HEK293 (cell line): Measurements from ENCODE around the gene SIGLECL1.

ENCODE experiments used
- CTCF ChIA-PET: fragments of 350-600 bp; formaldehyde crosslinking; extraction: SDS; loops from one replicate; lab custom pipeline; 2021; ENCODE audit warnings: antibody characterized with exemption; lab: Yijun Ruan, JAX
- POLR2A ChIA-PET: fragments of 300-600 bp; formaldehyde crosslinking; extraction: SDS; loops from one replicate; lab custom pipeline; 2020; ENCODE audit warnings: antibody characterized with exemption, inconsistent platforms; lab: Yijun Ruan, JAX
- H3K27ac ChIP-seq: fragments of 200-500 bp; sonication (Bioruptor generic); 2 replicates; pipeline ENCODE4 v1.5.1; 2014; ENCODE audit warnings: low read depth, low read length, control low read depth, inconsistent platforms; ENCODE audit errors: extremely low read depth
- H3K36me3 ChIP-seq, 2 experiments: fragments of 200-500 bp in 1 of 2; sonication (Bioruptor generic) in 1 of 2; 1 replicate in 1 of 2; 2 replicates in 1 of 2; pipeline ENCODE4 v1.5.1; 2014 to 2017; ENCODE audit warnings: inconsistent platforms in 2 of 2, low read length in 2 of 2; ENCODE audit not compliant: control insufficient read depth in 2 of 2, insufficient read depth in 1 of 2
- H3K4me1 ChIP-seq: fragments of 200-500 bp; sonication (Bioruptor generic); 2 replicates; pipeline ENCODE4 v1.5.1; 2014; ENCODE audit warnings: mild to moderate bottlenecking, low read length, inconsistent platforms; ENCODE audit not compliant: control insufficient read depth, insufficient read depth
- H3K4me3 ChIP-seq: 2 replicates; pipeline ENCODE4 v1.5.1; 2011; ENCODE audit warnings: low read depth, mild to moderate bottlenecking, control low read depth, low read length, moderate library complexity
- H3K9me3 ChIP-seq: fragments of 200-500 bp; sonication (Bioruptor generic); 2 replicates; pipeline ENCODE4 v1.5.1; 2014; ENCODE audit warnings: low read depth, low read length, inconsistent platforms; ENCODE audit not compliant: control insufficient read depth, insufficient read depth
- GLI2 ChIP-seq: fragments of 450-650 bp; formaldehyde crosslinking; IDR thresholded peaks from 2 replicates; pipeline ENCODE4; 2017; ENCODE audit warnings: missing biosample characterization, missing genetic modification characterization, low read depth, borderline replicate concordance
- KLF8 ChIP-seq: fragments of 450-650 bp; formaldehyde crosslinking; IDR thresholded peaks from 2 replicates; pipeline ENCODE4 v1.5.1; 2016; ENCODE audit warnings: missing biosample characterization, missing genetic modification characterization
- OSR2 ChIP-seq: fragments of 450-650 bp; formaldehyde crosslinking; IDR thresholded peaks from 2 replicates; pipeline ENCODE4 v1.5.1; 2016; ENCODE audit warnings: missing biosample characterization, missing genetic modification characterization
- REPIN1 ChIP-seq: fragments of 450-650 bp; formaldehyde crosslinking; IDR thresholded peaks from 2 replicates; pipeline ENCODE4 v1.5.1; 2017; ENCODE audit warnings: missing biosample characterization, missing genetic modification characterization, low read depth
- SALL2 ChIP-seq: fragments of 450-650 bp; formaldehyde crosslinking; IDR thresholded peaks from 2 replicates; pipeline ENCODE4 v1.5.0; 2017; ENCODE audit warnings: missing biosample characterization, mild to moderate bottlenecking, missing genetic modification characterization, borderline replicate concordance
- ZBTB17 ChIP-seq: fragments of 450-650 bp; formaldehyde crosslinking; IDR thresholded peaks from 2 replicates; pipeline ENCODE4 v1.5.1; 2016; ENCODE audit warnings: missing biosample characterization, missing genetic modification characterization
- ZFP37 ChIP-seq: fragments of 450-650 bp; formaldehyde crosslinking; IDR thresholded peaks from 2 replicates; pipeline ENCODE4 v1.5.1; 2016; ENCODE audit warnings: missing biosample characterization, missing genetic modification characterization
- ZNF2 ChIP-seq: fragments of 450-650 bp; formaldehyde crosslinking; IDR thresholded peaks from 2 replicates; pipeline ENCODE4 v1.5.1; 2016; ENCODE audit warnings: missing biosample characterization, missing genetic modification characterization
- ZNF211 ChIP-seq: fragments of 450-650 bp; formaldehyde crosslinking; IDR thresholded peaks from 2 replicates; pipeline ENCODE4 v1.5.1; 2016; ENCODE audit warnings: low read depth, missing biosample characterization, missing genetic modification characterization
- ZNF24 ChIP-seq: fragments of 450-650 bp; formaldehyde crosslinking; IDR thresholded peaks from 2 replicates; pipeline ENCODE4 v1.5.1; 2016; ENCODE audit warnings: missing biosample characterization, missing genetic modification characterization
- ZNF398 ChIP-seq: fragments of 450-650 bp; formaldehyde crosslinking; IDR thresholded peaks from 2 replicates; pipeline ENCODE4 v1.5.1; 2017; ENCODE audit warnings: missing biosample characterization, missing genetic modification characterization
- ZNF449 ChIP-seq: fragments of 450-650 bp; formaldehyde crosslinking; IDR thresholded peaks from 2 replicates; pipeline ENCODE4 v1.5.1; 2017; ENCODE audit warnings: missing biosample characterization, mild to moderate bottlenecking, missing genetic modification characterization, moderate library complexity
- ZNF548 ChIP-seq: fragments of 450-650 bp; formaldehyde crosslinking; IDR thresholded peaks from 2 replicates; pipeline ENCODE4 v1.5.1; 2016; ENCODE audit warnings: missing biosample characterization, missing genetic modification characterization
- ZNF658 ChIP-seq: fragments of 450-650 bp; formaldehyde crosslinking; IDR thresholded peaks from 2 replicates; pipeline ENCODE4; 2016; ENCODE audit warnings: missing biosample characterization, missing genetic modification characterization
- ZNF664 ChIP-seq: fragments of 450-650 bp; formaldehyde crosslinking; IDR thresholded peaks from 2 replicates; pipeline ENCODE4 v1.5.1; 2016; ENCODE audit warnings: missing biosample characterization, missing genetic modification characterization
- ZNF701 ChIP-seq: fragments of 450-650 bp; formaldehyde crosslinking; IDR thresholded peaks from 2 replicates; pipeline ENCODE4 v1.5.1; 2016; ENCODE audit warnings: missing biosample characterization, missing genetic modification characterization
- ZNF785 ChIP-seq: fragments of 450-650 bp; formaldehyde crosslinking; IDR thresholded peaks from 2 replicates; pipeline ENCODE4 v1.5.1; 2016; ENCODE audit warnings: missing biosample characterization, missing genetic modification characterization
- ZNF830 ChIP-seq: fragments of 450-650 bp; IDR thresholded peaks from 2 replicates; pipeline ENCODE4 v1.5.0; 2018; ENCODE audit warnings: missing biosample characterization, missing genetic modification characterization, low read depth, mild to moderate bottlenecking, moderate library complexity
- TF ChIP-seq, protein P1 (sequence below): fragments of 450-650 bp; formaldehyde crosslinking; IDR thresholded peaks from 2 replicates; pipeline ENCODE4 v1.5.0; 2017; ENCODE audit warnings: missing biosample characterization, missing genetic modification characterization, borderline replicate concordance
- TF ChIP-seq, protein P2 (sequence below): fragments of 450-650 bp; formaldehyde crosslinking; IDR thresholded peaks from 2 replicates; pipeline ENCODE4 v1.5.1; 2016; ENCODE audit warnings: missing biosample characterization, missing genetic modification characterization
- TF ChIP-seq, protein P3 (sequence below): fragments of 450-650 bp; formaldehyde crosslinking; IDR thresholded peaks from 2 replicates; pipeline ENCODE4 v1.5.1; 2016; ENCODE audit warnings: missing biosample characterization, missing genetic modification characterization, borderline replicate concordance
- TF ChIP-seq, protein P4 (sequence below): fragments of 450-650 bp; formaldehyde crosslinking; IDR thresholded peaks from 2 replicates; pipeline ENCODE4 v1.5.1; 2016; ENCODE audit warnings: missing biosample characterization, missing genetic modification characterization
- TF ChIP-seq, protein P5 (sequence below): fragments of 450-650 bp; formaldehyde crosslinking; IDR thresholded peaks from 2 replicates; pipeline ENCODE4 v1.5.1; 2016; ENCODE audit warnings: missing biosample characterization, missing genetic modification characterization, low read depth

The SIGLECL1 gene

GRCh38 chr19:51242881-51243630, 7.8 kb upstream of the SIGLECL1 start (continued):
- TF ChIP-seq, protein P1, sequence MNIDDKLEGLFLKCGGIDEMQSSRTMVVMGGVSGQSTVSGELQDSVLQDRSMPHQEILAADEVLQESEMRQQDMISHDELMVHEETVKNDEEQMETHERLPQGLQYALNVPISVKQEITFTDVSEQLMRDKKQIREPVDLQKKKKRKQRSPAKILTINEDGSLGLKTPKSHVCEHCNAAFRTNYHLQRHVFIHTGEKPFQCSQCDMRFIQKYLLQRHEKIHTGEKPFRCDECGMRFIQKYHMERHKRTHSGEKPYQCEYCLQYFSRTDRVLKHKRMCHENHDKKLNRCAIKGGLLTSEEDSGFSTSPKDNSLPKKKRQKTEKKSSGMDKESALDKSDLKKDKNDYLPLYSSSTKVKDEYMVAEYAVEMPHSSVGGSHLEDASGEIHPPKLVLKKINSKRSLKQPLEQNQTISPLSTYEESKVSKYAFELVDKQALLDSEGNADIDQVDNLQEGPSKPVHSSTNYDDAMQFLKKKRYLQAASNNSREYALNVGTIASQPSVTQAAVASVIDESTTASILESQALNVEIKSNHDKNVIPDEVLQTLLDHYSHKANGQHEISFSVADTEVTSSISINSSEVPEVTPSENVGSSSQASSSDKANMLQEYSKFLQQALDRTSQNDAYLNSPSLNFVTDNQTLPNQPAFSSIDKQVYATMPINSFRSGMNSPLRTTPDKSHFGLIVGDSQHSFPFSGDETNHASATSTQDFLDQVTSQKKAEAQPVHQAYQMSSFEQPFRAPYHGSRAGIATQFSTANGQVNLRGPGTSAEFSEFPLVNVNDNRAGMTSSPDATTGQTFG (tag by site-specific recombination): no peak
- TF ChIP-seq, protein P2, sequence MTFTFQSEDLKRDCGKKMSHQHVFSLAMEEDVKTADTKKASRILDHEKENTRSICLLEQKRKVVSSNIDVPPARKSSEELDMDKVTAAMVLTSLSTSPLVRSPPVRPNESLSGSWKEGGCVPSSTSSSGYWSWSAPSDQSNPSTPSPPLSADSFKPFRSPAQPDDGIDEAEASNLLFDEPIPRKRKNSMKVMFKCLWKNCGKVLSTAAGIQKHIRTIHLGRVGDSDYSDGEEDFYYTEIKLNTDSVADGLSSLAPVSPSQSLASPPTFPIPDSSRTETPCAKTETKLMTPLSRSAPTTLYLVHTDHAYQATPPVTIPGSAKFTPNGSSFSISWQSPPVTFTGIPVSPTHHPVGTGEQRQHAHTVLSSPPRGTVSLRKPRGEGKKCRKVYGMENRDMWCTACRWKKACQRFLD (tag by site-specific recombination): no peak
- TF ChIP-seq REPIN1 (tag by site-specific recombination) (no peak), ZNF785 (tag by site-specific recombination) (no peak), ZNF2 (tag by site-specific recombination) (no peak), ZNF24 (no peak), SALL2 (tag by site-specific recombination) (no peak), OSR2 (no peak)

DNA sequence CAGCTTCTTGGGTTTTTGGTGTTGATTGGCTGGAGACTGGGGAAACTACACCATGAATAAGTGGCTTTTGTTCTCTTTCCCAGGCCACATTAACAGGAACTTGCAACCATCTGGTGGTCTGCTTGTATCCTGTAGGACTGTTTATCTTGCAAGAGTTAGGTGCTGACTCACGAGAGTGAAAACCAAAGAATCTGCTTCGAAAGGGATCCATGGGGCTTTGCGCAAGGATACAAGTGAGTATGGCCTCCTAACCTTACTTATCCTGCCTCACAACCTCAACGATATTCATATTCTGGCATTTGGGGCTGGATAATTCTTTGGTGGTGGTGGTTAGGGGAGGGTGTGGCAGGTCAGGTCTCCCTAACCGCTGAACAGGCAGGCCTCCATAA, 4.7 kb upstream of the SIGLECL1 start:
- Histone ChIP-seq H3K36me3 (no peaks in the 10 kb centered on the region), H3K9me3 (no peaks in the 10 kb centered on the region), H3K4me1 (no peaks in the 10 kb centered on the region), H3K4me3 (no peak overlapping the region), H3K27ac (no peak overlapping the region)
- ChIA-PET CTCF (interaction anchor here (0.9 to 1.4 kb wide), 3 partner anchors 12 to 226 kb away, joined by 3 to 4 read pairs (median 3); no protein-coding TSS in a partner anchor), POLR2A (no interaction called here)
- TF ChIP-seq ZFP37 (tag by site-specific recombination): no peak
- TF ChIP-seq GLI2 (tag by site-specific recombination): no peak
- no peak for TF ChIP-seq ZNF658 (tag by site-specific recombination)
- TF ChIP-seq ZNF701 (tag by site-specific recombination): no peak
- no peak for TF ChIP-seq KLF8 (tag by site-specific recombination)
- TF ChIP-seq, protein P3, sequence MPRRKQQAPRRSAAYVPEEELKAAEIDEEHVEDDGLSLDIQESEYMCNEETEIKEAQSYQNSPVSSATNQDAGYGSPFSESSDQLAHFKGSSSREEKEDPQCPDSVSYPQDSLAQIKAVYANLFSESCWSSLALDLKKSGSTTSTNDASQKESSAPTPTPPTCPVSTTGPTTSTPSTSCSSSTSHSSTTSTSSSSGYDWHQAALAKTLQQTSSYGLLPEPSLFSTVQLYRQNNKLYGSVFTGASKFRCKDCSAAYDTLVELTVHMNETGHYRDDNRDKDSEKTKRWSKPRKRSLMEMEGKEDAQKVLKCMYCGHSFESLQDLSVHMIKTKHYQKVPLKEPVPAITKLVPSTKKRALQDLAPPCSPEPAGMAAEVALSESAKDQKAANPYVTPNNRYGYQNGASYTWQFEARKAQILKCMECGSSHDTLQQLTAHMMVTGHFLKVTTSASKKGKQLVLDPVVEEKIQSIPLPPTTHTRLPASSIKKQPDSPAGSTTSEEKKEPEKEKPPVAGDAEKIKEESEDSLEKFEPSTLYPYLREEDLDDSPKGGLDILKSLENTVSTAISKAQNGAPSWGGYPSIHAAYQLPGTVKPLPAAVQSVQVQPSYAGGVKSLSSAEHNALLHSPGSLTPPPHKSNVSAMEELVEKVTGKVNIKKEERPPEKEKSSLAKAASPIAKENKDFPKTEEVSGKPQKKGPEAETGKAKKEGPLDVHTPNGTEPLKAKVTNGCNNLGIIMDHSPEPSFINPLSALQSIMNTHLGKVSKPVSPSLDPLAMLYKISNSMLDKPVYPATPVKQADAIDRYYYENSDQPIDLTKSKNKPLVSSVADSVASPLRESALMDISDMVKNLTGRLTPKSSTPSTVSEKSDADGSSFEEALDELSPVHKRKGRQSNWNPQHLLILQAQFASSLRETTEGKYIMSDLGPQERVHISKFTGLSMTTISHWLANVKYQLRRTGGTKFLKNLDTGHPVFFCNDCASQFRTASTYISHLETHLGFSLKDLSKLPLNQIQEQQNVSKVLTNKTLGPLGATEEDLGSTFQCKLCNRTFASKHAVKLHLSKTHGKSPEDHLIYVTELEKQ: no peak
- TF ChIP-seq ZNF830: no peak
- TF ChIP-seq ZNF211 (tag by site-specific recombination): no peak
- TF ChIP-seq, protein P4, sequence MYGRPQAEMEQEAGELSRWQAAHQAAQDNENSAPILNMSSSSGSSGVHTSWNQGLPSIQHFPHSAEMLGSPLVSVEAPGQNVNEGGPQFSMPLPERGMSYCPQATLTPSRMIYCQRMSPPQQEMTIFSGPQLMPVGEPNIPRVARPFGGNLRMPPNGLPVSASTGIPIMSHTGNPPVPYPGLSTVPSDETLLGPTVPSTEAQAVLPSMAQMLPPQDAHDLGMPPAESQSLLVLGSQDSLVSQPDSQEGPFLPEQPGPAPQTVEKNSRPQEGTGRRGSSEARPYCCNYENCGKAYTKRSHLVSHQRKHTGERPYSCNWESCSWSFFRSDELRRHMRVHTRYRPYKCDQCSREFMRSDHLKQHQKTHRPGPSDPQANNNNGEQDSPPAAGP (tag by site-specific recombination): no peak
- TF ChIP-seq ZNF548 (tag by site-specific recombination): no peak
- no peak for TF ChIP-seq ZBTB17
- TF ChIP-seq, protein P5, sequence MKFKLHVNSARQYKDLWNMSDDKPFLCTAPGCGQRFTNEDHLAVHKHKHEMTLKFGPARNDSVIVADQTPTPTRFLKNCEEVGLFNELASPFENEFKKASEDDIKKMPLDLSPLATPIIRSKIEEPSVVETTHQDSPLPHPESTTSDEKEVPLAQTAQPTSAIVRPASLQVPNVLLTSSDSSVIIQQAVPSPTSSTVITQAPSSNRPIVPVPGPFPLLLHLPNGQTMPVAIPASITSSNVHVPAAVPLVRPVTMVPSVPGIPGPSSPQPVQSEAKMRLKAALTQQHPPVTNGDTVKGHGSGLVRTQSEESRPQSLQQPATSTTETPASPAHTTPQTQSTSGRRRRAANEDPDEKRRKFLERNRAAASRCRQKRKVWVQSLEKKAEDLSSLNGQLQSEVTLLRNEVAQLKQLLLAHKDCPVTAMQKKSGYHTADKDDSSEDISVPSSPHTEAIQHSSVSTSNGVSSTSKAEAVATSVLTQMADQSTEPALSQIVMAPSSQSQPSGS (tag by site-specific recombination): no peak
- TF ChIP-seq ZNF398 (tag by site-specific recombination): no peak
- no peak for TF ChIP-seq ZNF664 (tag by site-specific recombination)
- no peak for TF ChIP-seq ZNF449 (tag by site-specific recombination)
